OCI-LY3 (cell line): Measurements from ENCODE around the gene SLC7A6OS.
"Not testable (repeated sequence)": the region's sequence is repeated elsewhere in the genome, so short reads cannot be mapped to it uniquely, and the experiment has no call there.

Source experiments
- CTCF ChIP-seq: fragments of 200-600, 300-600 bp; sonication (generic); IDR thresholded peaks from 2 replicates; pipeline ENCODE4 v1.5.1; 2014; ENCODE audit warnings: antibody characterized with exemption, low read length, low read depth
- EZH2phosphoT487 ChIP-seq: fragments of 200-600 bp; shearing (Covaris generic); IDR thresholded peaks from 2 replicates; pipeline ENCODE4 v1.6.1; 2018; ENCODE audit warnings: antibody characterized with exemption, mixed run types, low read depth

GRCh38 chr16:68288796-68289195 is 21.9 kb downstream of the SLC7A6OS start:
- TF ChIP-seq CTCF, EZH2phosphoT487: not testable (repeated sequence)
